22Rv1 (cell line): ENCODE data around the gene FOXS1.

Experiments
- CTCF ChIP-seq: fragments of 450-650 bp; IDR thresholded peaks from 2 replicates; pipeline ENCODE4 v1.5.1; 2017; ENCODE audit warnings: mild to moderate bottlenecking
- ZFX ChIP-seq: fragments of 450-650 bp; IDR thresholded peaks from 2 replicates; pipeline ENCODE4 v1.6.1; 2017; ENCODE audit warnings: antibody characterized with exemption, borderline replicate concordance

- TF ChIP-seq CTCF, result no peak
- no peak for TF ChIP-seq ZFX
Observed at GRCh38 chr20:31861385-31862156, 16.2 kb upstream of the FOXS1 start.
